ENCODE results near the gene KSR1. TPM values are rescaled to one million over a fixed set of nuclear protein-coding genes. Genes with fewer than 3 reads are reported as not detected.
A peak's percentile ranks its signal among the peaks of the same experiment; 100 is the strongest.
"Not testable (repeated sequence)": the region's sequence is repeated elsewhere in the genome, so short reads cannot be mapped to it uniquely, and the experiment has no call there.

The KSR1 gene
- total RNA-seq, 4 donors from 2014 or later, result 17.7 to 77.0 (median 34.6) TPM

- TF ChIP-seq CTCF (IDR thresholded peaks at IDR 0.05) (peak; percentile 65 to 81 (median 67)), POLR2A (IDR thresholded peaks at IDR 0.05) (no peak)
- Histone ChIP-seq H3K4me1 (no peaks in the 10 kb centered on the region), H3K27ac (no peak overlapping the region), H3K27me3 (no peaks in the 10 kb centered on the region), H3K4me3 (no peak overlapping the region), H3K36me3 (no peaks in the 10 kb centered on the region), H3K9me3 (no peaks in the 10 kb centered on the region)
- DNase-seq, result peak; percentile 61 to 71
- intact Hi-C loops (cut with DNase I; ENCODE audit: low total_unique reads), result no loop called here
Measured at GRCh38 chr17:27654654-27655524, 198.6 kb downstream of the KSR1 start.

- H3K27ac ChIP-seq; H3K9me3 ChIP-seq; H3K27me3 ChIP-seq; H3K4me1 ChIP-seq; intact Hi-C loops (cut with DNase I; ENCODE audit: low total_unique reads); H3K36me3 ChIP-seq; DNase-seq; H3K4me3 ChIP-seq: not testable (repeated sequence)
Measured at GRCh38 chr17:27655525-27656111, 199.4 kb downstream of the KSR1 start.

GRCh38 chr17:27656620-27657019, 200.4 kb downstream of the KSR1 start:
- intact Hi-C loops (cut with DNase I; ENCODE audit: low total_unique reads), result not testable (repeated sequence)

GRCh38 chr17:27657620-27658019, 201.4 kb downstream of the KSR1 start:
- TF ChIP-seq CTCF (IDR thresholded peaks at IDR 0.05) (no peak), POLR2A (IDR thresholded peaks at IDR 0.05) (no peak)
- intact Hi-C loops (cut with DNase I; ENCODE audit: low total_unique reads), result no loop called here
- H3K27me3 ChIP-seq, result no peaks in the 10 kb centered on the region
- no peaks in the 10 kb centered on the region for H3K4me1 ChIP-seq
- DNase-seq, result no peak
- H3K4me3 ChIP-seq, result no peak overlapping the region
- H3K9me3 ChIP-seq, result no peaks in the 10 kb centered on the region
- H3K36me3 ChIP-seq, result no peaks in the 10 kb centered on the region
- H3K27ac ChIP-seq, result no peak overlapping the region

More at GRCh38 chr17:27656620-27657019, 200.4 kb downstream of the KSR1 start:
- not testable (repeated sequence) for H3K9me3 ChIP-seq, H3K27ac ChIP-seq, H3K36me3 ChIP-seq, DNase-seq, H3K4me3 ChIP-seq, H3K27me3 ChIP-seq, H3K4me1 ChIP-seq

GRCh38 chr17:27659683-27660082, 203.4 kb downstream of the KSR1 start:
- Histone ChIP-seq H3K27ac (no peak overlapping the region), H3K36me3 (no peaks in the 10 kb centered on the region), H3K27me3 (no peaks in the 10 kb centered on the region), H3K4me1 (no peaks in the 10 kb centered on the region), H3K9me3 (no peaks in the 10 kb centered on the region), H3K4me3 (no peak overlapping the region)
- DNase-seq, result no peak
- intact Hi-C loops (cut with DNase I; ENCODE audit: low total_unique reads), result no loop called here
- no peak for TF ChIP-seq CTCF (IDR thresholded peaks at IDR 0.05)
- no peak for TF ChIP-seq POLR2A (IDR thresholded peaks at IDR 0.05)

- Histone ChIP-seq H3K9me3 (no peaks in the 10 kb centered on the region), H3K27me3 (no peaks in the 10 kb centered on the region), H3K27ac (no peak overlapping the region), H3K4me1 (no peaks in the 10 kb centered on the region), H3K4me3 (no peak overlapping the region), H3K36me3 (no peaks in the 10 kb centered on the region)
- intact Hi-C loops (cut with DNase I; ENCODE audit: low total_unique reads), result no loop called here
- DNase-seq, result no peak
- TF ChIP-seq CTCF (IDR thresholded peaks at IDR 0.05) (no peak), POLR2A (IDR thresholded peaks at IDR 0.05) (no peak)
Measured at GRCh38 chr17:27660436-27660835, 204.2 kb downstream of the KSR1 start.

Measured in uterus (tissue), 4 donors.